Pancreas (tissue), 10 donors: ENCODE data around the gene PANK3. TPM values are rescaled to one million over a fixed set of nuclear protein-coding genes. Genes with fewer than 3 reads are reported as not detected.
A peak's percentile ranks its signal among the peaks of the same experiment; 100 is the strongest.

Experiments used
- ATAC-seq, 4 donors: fragments of 200-7000 bp; cut with Tn5 transposase; one replicate each; pipeline versions ENCODE4 v1.8.0 to v1.9.1; 2020; ENCODE audit warnings: mild to moderate bottlenecking in 4 of 4, moderate library complexity in 4 of 4
- DNase-seq, 6 donors: peaks; one replicate each; pipeline ENCODE4 v3.0.0-alpha.2; 2020
- FAIRE-seq: peaks from 2 replicates; lab custom pipeline; 2012; peaks lifted over from hg19 to GRCh38; lab: Jason Lieb, UNC
- H3K27ac ChIP-seq, 4 donors: fragments of 200-600 bp; sonication (generic); 1 replicate in 3 of 4; 2 replicates in 1 of 4; pipeline versions ENCODE4 v1.5.0 to v1.8.0; 2020
- H3K27me3 ChIP-seq, 4 donors: fragments of 200-600 bp; one replicate each; pipeline ENCODE4 v1.8.0; 2021
- H3K36me3 ChIP-seq, 3 donors: fragments of 200-600 bp; sonication (generic) in 1 of 3; one replicate each; pipeline versions ENCODE4 v1.5.0 to v1.8.0; 2020 to 2021
- H3K4me1 ChIP-seq, 3 donors: fragments of 200-600 bp; one replicate each; pipeline ENCODE4 v1.8.0; 2021
- H3K4me3 ChIP-seq, 4 donors: fragments of 200-600 bp; sonication (generic) in 2 of 4; one replicate each; pipeline versions ENCODE4 v1.5.0 to v1.8.0; 2020 to 2021
- H3K9me3 ChIP-seq, 4 donors: fragments of 200-600 bp; one replicate each; pipeline ENCODE4 v1.8.0; 2021
- WGBS, 2 donors: extraction: QIAGEN DNeasy Blood & Tissue Kit; methylation state at CpG; one replicate each; pipeline ENCODE4 v1.1.7; 2013; 5-methylcytosine and 5-hydroxymethylcytosine counted together
- intact Hi-C, 3 donors: fragments of 100-400 bp; cut with DNase I; formaldehyde crosslinking; loops; one replicate each; pipeline versions ENCODE4 v1.11.1 to v1.14.2; 2022
- polyA plus RNA-seq, 2 donors: library from polyadenylated mRNA; stranded (reverse); fragments of 200-250 nt; gene quantifications; one replicate each; pipeline ENCODE4 v1.2.3, GENCODE V29; 2013
- total RNA-seq, 6 donors: library from RNA; stranded (reverse); fragmentation: NEBNext Ultra II Directional in 4 of 6; extraction: Animal tissue kit (Norgen Biotek cat#: 25700) in 4 of 6; gene quantifications; one replicate each; pipeline versions ENCODE4 v1.2.1 to v1.2.4, GENCODE V29; 2021 to 2023
- TF ChIP-seq, protein P1 (sequence below), 4 donors: fragments of 200-600 bp; sonication (generic) in 3 of 4; IDR thresholded peaks; one replicate each; pipeline versions ENCODE4 v1.5.0 to v1.8.0; 2021; ENCODE audit warnings: antibody characterized with exemption in 4 of 4
- donor health status: healthy with polysubstance abuse.
- donor health status: DM: no; HTN: no; CAD: no; lungs with moderate emphysema.
- donor health status: DM: no; HTN: no; CAD: no.
- donor health status: control.
- donor health status: control.
- donor health status: Bipolar disorder and iron deficiency.
- donor health status: DM: yes; HTN: yes; CAD: no.
- donor health status: DM: no; HTN: no; CAD: no.
- donor health status: DM: no; HTN: no; CAD: no.
- donor health status: DM: yes; HTN: yes; CAD: no.

The PANK3 gene
- total and polyA plus RNA-seq, 8 donors, result 2.2 to 25.8 (median 16.5) TPM

DNA sequence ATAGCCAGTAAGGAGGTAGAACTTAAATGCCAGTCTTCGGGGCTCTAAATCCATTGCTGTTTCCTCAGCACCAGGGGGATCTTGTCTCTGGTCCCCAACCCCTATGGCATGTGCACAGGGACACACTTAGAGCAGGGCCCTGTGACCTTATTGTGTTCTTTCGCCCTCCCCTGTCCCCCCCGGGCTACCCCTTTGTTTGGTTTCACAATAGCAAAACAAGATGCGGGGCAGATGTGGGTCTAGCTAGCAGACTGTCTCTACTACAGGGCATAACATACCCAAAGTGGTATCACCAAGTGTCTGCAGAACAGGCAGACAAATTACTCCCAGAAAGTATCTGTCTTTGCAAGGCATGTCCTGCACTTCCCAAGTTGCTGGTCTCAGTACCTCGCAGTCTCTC is 48.0 kb downstream of the PANK3 start:
- no peak for FAIRE-seq

DNA sequence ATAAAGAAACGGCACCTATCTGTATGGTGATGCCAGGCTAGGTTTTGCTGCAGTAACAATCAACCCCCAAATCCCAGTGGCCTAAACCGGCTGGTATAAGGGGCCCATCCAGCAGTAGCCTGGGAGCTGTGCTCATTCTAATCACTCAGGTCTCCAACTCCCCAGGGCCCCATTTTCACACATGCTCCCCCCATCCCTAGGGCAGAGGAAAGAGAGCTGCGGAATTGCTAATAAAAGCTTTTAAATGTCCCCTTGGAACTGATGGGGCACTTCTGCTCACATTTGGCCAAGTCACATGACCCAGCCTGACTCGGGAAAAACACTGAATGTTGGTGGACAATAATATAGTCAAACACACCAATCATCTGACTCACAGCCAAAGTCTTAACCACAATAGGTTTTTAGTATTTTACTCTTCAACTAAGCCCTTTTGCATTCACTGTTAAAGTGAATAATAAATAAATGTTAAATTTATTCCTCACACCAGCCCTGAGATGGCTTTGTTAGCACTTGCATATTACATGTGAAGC is 48.5 kb downstream of the PANK3 start:
- Histone ChIP-seq H3K27me3 (peaks cover 0 to 14% (median 0%) of the 10 kb centered on the region in 4 donors), H3K9me3 (no peaks in the 10 kb centered on the region)
- TF ChIP-seq, protein P1, sequence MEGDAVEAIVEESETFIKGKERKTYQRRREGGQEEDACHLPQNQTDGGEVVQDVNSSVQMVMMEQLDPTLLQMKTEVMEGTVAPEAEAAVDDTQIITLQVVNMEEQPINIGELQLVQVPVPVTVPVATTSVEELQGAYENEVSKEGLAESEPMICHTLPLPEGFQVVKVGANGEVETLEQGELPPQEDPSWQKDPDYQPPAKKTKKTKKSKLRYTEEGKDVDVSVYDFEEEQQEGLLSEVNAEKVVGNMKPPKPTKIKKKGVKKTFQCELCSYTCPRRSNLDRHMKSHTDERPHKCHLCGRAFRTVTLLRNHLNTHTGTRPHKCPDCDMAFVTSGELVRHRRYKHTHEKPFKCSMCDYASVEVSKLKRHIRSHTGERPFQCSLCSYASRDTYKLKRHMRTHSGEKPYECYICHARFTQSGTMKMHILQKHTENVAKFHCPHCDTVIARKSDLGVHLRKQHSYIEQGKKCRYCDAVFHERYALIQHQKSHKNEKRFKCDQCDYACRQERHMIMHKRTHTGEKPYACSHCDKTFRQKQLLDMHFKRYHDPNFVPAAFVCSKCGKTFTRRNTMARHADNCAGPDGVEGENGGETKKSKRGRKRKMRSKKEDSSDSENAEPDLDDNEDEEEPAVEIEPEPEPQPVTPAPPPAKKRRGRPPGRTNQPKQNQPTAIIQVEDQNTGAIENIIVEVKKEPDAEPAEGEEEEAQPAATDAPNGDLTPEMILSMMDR (IDR thresholded peaks at IDR 0.05), result no peak

More for the DNA sequence above, 48.0 kb downstream of the PANK3 start:
- Histone ChIP-seq H3K9me3 (no peaks in the 10 kb centered on the region), H3K4me1 (no peaks in the 10 kb centered on the region), H3K27ac (no peak overlapping the region), H3K27me3 (peaks cover 0 to 14% (median 0%) of the 10 kb centered on the region in 4 donors), H3K4me3 (no peak overlapping the region), H3K36me3 (no peaks in the 10 kb centered on the region)
- intact Hi-C loops, result no loop called here
- DNase-seq (no peak), ATAC-seq (no peak)
- WGBS, 2 donors, result 80 to 84% methylated on average over 5 of the region's 5 CpGs
- TF ChIP-seq, protein P1 (IDR thresholded peaks at IDR 0.05), result no peak

DNA sequence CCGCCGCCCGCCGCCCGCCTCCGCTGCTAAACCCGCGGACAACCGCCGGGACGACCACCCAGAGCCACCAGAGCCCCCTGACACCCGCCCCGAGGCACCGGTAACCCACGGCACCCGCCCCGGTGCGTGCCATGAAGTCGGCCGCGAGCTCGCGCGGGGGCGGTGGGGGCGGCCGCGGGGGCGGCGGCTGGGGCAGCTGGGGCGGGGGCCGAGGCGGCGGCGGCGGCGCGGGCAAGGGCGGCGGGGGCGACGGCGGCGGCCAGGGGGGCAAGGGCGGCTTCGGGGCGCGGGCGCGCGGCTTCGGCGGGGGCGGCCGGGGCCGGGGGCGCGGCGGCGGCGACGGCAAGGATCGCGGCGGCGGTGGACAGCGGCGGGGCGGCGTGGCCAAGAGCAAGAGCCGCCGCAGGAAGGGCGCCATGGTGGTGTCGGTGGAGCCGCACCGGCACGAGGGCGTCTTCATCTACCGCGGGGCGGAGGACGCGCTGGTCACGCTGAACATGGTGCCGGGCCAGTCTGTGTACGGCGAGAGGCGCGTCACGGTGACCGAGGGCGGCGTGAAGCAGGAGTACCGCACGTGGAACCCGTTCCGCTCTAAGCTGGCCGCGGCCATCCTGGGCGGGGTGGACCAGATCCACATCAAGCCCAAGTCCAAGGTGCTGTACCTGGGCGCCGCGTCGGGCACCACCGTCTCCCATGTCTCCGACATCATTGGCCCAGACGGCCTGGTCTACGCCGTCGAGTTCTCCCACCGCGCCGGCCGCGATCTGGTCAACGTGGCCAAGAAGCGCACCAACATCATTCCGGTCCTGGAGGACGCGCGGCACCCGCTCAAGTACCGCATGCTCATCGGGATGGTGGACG is 49.6 kb downstream of the PANK3 start:
- Histone ChIP-seq H3K4me1 (no peaks in the 10 kb centered on the region), H3K4me3 (peak overlapping the region in 3 of 4 donors; percentile 27 to 57 (median 31)), H3K27ac (no peak overlapping the region), H3K36me3 (no peaks in the 10 kb centered on the region), H3K9me3 (no peaks in the 10 kb centered on the region), H3K27me3 (peaks cover 0 to 14% (median 0%) of the 10 kb centered on the region in 4 donors)
- WGBS, 2 donors, result 14 to 19% methylated on average over 68 to 125 of the region's 125 CpGs
- DNase-seq (peak in 3 of 6 donors; percentile 24 to 73 (median 56)), ATAC-seq (peak in 3 of 4 donors; percentile 18 to 42 (median 42)), FAIRE-seq (no peak)
- intact Hi-C loops, result no loop called here
- TF ChIP-seq, protein P1 (IDR thresholded peaks at IDR 0.05), result no peak

More for the DNA sequence above, 48.5 kb downstream of the PANK3 start:
- DNase-seq, result no peak
- Histone ChIP-seq H3K4me1 (no peaks in the 10 kb centered on the region), H3K36me3 (no peaks in the 10 kb centered on the region), H3K4me3 (no peak overlapping the region), H3K27ac (no peak overlapping the region)
- intact Hi-C loops, result no loop called here
- ATAC-seq, result no peak
- no peak for FAIRE-seq
- WGBS, 2 donors, result 71 to 83% methylated on average over 4 of the region's 4 CpGs

DNA sequence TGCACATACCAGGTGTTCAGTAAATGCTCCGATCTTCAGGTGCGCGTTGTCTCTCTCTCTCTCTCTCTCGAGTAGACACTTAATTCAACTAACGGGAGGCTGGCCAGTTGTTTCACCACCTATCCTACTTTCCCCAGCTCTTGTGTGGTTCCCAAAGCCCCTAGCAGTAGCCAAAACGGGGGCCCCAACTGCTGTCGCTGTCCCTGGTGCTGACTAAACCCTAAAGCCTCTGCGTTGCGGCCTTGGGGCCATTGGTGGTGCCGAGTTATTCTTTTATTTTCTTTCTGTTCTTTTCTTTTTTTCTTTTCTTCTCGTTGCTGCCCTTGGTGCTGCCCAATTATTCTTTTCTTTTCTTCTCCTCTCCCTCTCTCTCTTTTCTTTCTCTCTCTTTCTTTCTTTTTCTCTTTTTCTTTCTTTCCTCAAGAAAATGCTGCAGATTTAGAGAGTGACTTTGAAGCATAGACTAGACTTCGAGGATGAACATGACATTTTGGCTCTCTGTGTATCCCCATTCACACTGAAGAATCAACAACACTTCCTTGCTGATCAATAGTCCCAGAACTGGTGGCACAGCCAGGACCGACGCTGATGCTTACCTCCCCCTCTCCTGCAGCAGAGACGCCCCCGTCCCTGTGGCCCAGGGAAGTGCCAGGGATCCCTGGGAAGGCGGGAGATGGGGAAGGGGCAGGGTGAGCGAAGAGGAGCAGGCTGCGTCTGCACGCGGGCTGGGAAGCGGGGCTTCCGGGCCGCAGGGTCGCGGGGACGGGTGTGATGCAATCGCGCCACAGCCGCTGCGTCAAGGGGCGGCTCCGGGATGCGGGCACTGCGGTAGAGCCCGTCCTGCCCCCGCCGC is 50.4 kb downstream of the PANK3 start, which contains the start of gene FBLL1:
TSS of gene FBLL1 (plus strand) at position 785 of the 853 bp plus-strand sequence. CDS start 200 bp downstream, outside the sequence.
- FAIRE-seq (no peak), ATAC-seq (peak in 3 of 4 donors; percentile 69 to 88 (median 86)), DNase-seq (peak in 3 of 6 donors; percentile 16 to 70 (median 60))
- H3K4me3 ChIP-seq, result peak within 1 kb of the TSS in 3 of 4 donors; percentile 27 to 57 (median 31)
- H3K27ac ChIP-seq, result no peak within 1 kb of the TSS
- 15 to 35% methylated on average over 21 to 38 of the region's 38 CpGs for WGBS, 2 donors
- peaks cover 0 to 14% (median 0%) of the 10 kb centered on the region in 4 donors for H3K27me3 ChIP-seq
- intact Hi-C loops, result no loop called here
- H3K36me3 ChIP-seq, result no peaks in the 10 kb centered on the region
- H3K4me1 ChIP-seq, result no peaks in the 10 kb centered on the region
- TF ChIP-seq, protein P1 (IDR thresholded peaks at IDR 0.05), result no peak
- no peaks in the 10 kb centered on the region for H3K9me3 ChIP-seq
